Lower leg skin (tissue), 3 donors: ENCODE results near the gene PRDM10.

Experiments used
- CTCF ChIP-seq, 3 donors: fragments of 450-650 bp; IDR thresholded peaks; one replicate each; pipeline ENCODE4 v1.5.1; 2016; ENCODE audit warnings: antibody characterized with exemption in 3 of 3, mild to moderate bottlenecking in 3 of 3, moderate library complexity in 2 of 3
- POLR2A ChIP-seq, 2 donors: fragments of 450-650 bp; IDR thresholded peaks; one replicate each; pipeline ENCODE4 v1.6.1; 2016 to 2017; ENCODE audit warnings: antibody characterized with exemption in 2 of 2, mild to moderate bottlenecking in 1 of 2, moderate library complexity in 1 of 2

DNA sequence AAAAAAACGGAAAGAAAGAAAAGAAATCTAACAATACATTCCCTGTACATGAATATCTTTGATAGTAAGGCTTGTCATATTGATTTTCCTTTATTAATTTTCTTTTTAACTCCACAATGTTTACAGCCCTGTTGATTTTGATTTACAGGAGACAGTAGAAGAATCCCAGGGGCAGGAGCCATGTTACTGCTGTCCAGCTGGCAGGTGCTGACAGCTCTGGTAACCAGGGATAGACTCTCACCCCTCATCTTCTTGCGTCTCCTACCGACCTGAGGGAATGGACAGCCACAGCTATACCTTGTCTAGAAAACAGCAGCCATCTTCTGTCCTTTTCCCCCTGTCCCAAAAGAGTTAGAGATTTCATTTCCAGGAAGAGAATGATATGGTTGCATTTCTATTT, 37.4 kb downstream of the PRDM10 start:
- TF ChIP-seq POLR2A (IDR thresholded peaks at IDR 0.05) (no peak), CTCF (IDR thresholded peaks at IDR 0.05) (no peak)
